ENCODE results near the gene C6orf141. TPM values are rescaled to one million over a fixed set of nuclear protein-coding genes. Genes with fewer than 3 reads are reported as not detected.
"Not testable (repeated sequence)": the region's sequence is repeated elsewhere in the genome, so short reads cannot be mapped to it uniquely, and the experiment has no call there.

Gene C6orf141
- total RNA-seq, 2 donors from 2014 or later: 0.75 TPM; not detected in 1

DNA sequence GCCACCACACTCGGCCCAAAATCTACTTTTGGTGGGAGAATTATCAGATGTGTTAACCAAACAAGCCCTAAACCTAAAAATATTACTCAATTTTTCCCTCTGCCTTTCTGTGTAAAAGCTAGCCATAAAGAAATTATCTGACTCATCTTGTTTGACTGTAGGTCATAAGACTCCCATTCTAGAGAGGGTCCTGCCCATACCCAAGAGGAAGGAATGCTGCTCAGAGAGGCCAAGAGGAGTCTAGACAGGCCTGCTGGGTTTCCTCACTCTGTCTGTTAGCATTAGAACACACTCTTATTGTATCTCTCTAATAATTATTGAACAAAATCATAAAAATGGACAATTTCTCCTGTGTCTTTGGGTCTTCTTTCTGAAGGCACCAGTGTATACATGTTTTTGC, 26.1 kb downstream of the C6orf141 start:
- H3K9me3 ChIP-seq: no peaks in the 10 kb centered on the region
- H3K4me3 ChIP-seq: no peak overlapping the region
- no peaks in the 10 kb centered on the region for H3K27me3 ChIP-seq
- DNase-seq (ENCODE audit: low spot score): no peak
- H3K36me3 ChIP-seq: no peaks in the 10 kb centered on the region
- TF ChIP-seq, protein P1, sequence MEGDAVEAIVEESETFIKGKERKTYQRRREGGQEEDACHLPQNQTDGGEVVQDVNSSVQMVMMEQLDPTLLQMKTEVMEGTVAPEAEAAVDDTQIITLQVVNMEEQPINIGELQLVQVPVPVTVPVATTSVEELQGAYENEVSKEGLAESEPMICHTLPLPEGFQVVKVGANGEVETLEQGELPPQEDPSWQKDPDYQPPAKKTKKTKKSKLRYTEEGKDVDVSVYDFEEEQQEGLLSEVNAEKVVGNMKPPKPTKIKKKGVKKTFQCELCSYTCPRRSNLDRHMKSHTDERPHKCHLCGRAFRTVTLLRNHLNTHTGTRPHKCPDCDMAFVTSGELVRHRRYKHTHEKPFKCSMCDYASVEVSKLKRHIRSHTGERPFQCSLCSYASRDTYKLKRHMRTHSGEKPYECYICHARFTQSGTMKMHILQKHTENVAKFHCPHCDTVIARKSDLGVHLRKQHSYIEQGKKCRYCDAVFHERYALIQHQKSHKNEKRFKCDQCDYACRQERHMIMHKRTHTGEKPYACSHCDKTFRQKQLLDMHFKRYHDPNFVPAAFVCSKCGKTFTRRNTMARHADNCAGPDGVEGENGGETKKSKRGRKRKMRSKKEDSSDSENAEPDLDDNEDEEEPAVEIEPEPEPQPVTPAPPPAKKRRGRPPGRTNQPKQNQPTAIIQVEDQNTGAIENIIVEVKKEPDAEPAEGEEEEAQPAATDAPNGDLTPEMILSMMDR (IDR thresholded peaks at IDR 0.05): no peak
- no peaks in the 10 kb centered on the region for H3K4me1 ChIP-seq
- H3K27ac ChIP-seq: no peak overlapping the region

DNA sequence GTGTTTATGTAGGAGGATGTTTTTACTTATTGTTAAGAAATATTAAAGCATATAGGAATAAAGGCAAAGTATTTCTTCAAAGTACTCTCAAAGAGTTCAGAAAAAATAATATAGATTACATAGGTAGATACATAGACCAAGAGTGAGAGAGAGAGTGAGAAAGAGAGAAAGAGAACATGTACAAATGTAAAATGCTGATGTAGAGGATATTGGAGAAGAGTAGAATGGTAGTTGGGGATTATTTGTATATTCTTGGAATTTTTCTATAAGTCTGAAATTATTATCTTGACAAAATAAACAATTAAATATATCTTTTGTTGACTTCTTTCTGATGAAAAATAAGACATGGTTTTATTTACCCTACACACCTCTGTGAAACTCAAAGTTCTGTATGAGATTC, 29.2 kb downstream of the C6orf141 start:
- no peak overlapping the region for H3K4me3 ChIP-seq
- H3K27ac ChIP-seq: no peak overlapping the region
- no peaks in the 10 kb centered on the region for H3K27me3 ChIP-seq
- H3K9me3 ChIP-seq: no peaks in the 10 kb centered on the region
- H3K4me1 ChIP-seq: no peaks in the 10 kb centered on the region
- TF ChIP-seq, protein P1 (IDR thresholded peaks at IDR 0.05): no peak
- DNase-seq (ENCODE audit: low spot score): no peak
- no peaks in the 10 kb centered on the region for H3K36me3 ChIP-seq

DNA sequence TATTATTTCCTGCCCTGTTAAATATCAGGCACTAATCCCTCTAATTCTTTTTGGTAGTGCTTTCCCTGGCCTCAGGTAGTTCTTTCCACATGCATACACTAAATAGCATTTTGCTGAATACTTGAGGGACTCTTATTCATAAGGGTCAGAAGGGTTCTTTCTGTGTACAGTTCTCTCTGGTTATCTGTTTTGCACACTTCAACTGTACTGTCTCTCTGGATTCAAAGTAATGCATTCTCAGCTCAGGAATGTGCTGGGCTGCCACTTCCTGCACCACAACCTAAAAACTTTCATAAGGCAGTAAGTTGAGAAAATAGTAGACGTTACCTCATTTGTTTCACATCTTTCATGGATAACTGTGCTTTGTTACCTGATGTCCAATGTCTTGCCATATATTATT, 32.1 kb downstream of the C6orf141 start:
- no peak overlapping the region for H3K4me3 ChIP-seq
- no peaks in the 10 kb centered on the region for H3K9me3 ChIP-seq
- no peaks in the 10 kb centered on the region for H3K27me3 ChIP-seq
- no peak for DNase-seq (ENCODE audit: low spot score)
- no peaks in the 10 kb centered on the region for H3K36me3 ChIP-seq
- H3K27ac ChIP-seq: no peak overlapping the region
- TF ChIP-seq, protein P1 (IDR thresholded peaks at IDR 0.05): no peak
- H3K4me1 ChIP-seq: no peaks in the 10 kb centered on the region

DNA sequence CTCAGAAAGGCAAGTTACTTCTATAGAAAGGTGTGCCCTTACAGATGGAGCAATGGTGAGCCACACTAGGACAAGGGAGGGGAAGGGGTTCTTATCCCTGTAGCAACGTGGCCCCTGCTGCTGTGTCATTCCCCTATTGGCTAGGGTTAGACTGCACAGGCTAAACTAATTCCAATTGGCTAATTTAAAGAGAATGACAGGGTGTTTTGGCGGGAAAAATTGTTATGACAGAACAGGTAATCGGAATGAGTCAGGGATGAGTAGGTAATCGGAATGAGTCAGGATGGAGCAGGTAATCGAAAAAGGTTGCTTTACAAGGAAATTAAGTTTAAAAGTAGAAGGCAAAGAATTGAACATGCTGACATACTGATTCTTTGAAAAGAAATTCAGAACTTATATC, 36.8 kb downstream of the C6orf141 start:
- H3K9me3 ChIP-seq; H3K36me3 ChIP-seq; H3K27me3 ChIP-seq; H3K4me1 ChIP-seq; H3K4me3 ChIP-seq; DNase-seq (ENCODE audit: low spot score); H3K27ac ChIP-seq: not testable (repeated sequence)

Other genes starting within 250 kb of the C6orf141 start
- gene MMUT, start 87.4 kb upstream of the C6orf141 start, total RNA-seq: 10 to 100 TPM; 11.9 to 20.1 TPM
- 1 to 10 TPM; 2.9 to 5.3 TPM for gene CENPQ, start 87.3 kb upstream of the C6orf141 start, total RNA-seq
- not detected for gene GLYATL3, start 50.7 kb upstream of the C6orf141 start, total RNA-seq
- gene RHAG, start 86.2 kb downstream of the C6orf141 start, total RNA-seq: 1 to 10 TPM; 1.3 to 2.0 TPM
- not detected for gene CRISP2, start 162.9 kb downstream of the C6orf141 start, total RNA-seq
- gene CRISP3, start 193.7 kb downstream of the C6orf141 start, total RNA-seq: not detected
- not detected for gene PGK2, start 236.6 kb downstream of the C6orf141 start, total RNA-seq

Measured in right atrium auricular region (tissue), 2 donors.